HG02763 (cell line): ENCODE measurements around the gene TULP1.

ENCODE experiments used
- ATAC-seq: cut with Tn5 transposase; IDR thresholded peaks from one replicate; pipeline ENCODE4 v1.9.1; 2021; ENCODE audit warnings: mild to moderate bottlenecking, moderate library complexity; ENCODE audit not compliant: unreplicated experiment

TULP1 gene

DNA sequence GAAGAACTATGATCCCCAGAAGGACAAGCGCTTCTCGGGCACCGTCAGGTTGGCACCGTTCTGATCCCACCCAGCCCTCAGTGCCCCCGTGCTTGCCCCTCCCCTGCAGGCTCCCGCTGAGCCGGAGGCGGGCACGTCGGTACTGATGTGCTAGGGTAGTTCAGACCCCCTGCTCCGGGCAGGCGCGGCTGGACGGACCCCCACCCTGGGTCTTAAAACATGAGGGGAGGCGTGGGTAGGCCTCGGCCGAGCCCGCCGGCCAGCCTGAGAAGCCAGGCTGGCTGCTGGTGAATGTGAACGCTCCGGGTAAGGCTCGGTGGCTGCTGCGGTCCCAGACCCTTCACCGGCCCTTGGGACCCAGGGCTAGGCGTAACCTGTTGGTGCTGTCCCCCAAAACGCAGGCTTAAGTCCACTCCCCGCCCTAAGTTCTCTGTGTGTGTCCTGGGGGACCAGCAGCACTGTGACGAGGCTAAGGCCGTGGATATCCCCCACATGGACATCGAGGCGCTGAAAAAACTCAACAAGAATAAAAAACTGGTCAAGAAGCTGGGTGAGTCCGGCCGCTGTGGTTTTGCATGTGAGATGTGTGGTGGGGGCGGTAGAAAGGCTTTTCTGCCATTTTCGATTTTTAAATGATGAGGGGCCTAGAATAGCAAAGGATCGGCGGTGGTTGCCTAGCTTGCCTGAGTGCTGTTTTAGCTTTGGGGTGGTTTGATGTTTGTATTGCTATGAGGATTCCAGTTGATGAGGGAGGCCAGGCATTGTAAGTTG lies 43.5 kb downstream of the TULP1 start:
- ATAC-seq, result no peak

DNA sequence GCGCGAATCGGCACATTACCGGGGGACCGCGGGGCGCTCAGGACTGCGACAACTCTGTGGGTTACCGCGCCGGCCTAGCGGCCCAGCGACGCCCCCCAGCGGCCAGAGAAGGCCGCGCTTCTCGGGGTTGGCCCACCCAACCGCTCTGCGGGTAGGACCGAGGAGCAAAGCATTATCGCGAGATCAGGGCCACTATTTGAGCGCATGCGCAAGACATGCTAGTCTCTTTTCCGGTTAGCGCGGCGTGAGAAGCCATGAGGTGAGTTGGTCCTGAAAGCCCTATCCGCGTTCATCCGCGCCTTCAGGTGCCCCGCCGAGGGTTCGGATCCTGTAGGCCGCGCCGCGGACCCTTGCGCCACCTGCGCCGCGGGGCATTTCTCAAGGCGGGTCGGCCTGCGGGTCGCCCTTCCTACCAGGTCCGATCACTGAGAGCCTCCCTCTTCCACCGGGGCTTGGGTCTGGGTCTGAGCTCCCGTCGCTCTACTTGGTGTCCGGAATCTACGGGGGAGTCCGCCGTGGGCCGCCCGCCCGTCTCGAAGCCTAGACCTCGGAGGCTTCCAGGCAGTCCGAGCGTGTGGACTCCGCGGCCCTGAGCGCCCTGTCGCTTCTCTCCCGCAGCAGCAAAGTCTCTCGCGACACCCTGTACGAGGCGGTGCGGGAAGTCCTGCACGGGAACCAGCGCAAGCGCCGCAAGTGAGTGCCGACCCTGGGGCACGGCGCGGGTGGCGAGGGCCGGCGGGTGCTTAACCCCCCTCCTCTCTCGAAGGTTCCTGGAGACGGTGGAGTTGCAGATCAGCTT lies 44.3 kb downstream of the TULP1 start, which contains the start of gene RPL10A:
Gene RPL10A (plus strand): TSS at position 221 of the 799 bp plus-strand sequence. CDS start 34 bp downstream, at position 255.
- ATAC-seq, result peak; percentile 82

GRCh38 chr6:35465646-35466045 lies 47.0 kb downstream of the TULP1 start:
- no peak for ATAC-seq

DNA sequence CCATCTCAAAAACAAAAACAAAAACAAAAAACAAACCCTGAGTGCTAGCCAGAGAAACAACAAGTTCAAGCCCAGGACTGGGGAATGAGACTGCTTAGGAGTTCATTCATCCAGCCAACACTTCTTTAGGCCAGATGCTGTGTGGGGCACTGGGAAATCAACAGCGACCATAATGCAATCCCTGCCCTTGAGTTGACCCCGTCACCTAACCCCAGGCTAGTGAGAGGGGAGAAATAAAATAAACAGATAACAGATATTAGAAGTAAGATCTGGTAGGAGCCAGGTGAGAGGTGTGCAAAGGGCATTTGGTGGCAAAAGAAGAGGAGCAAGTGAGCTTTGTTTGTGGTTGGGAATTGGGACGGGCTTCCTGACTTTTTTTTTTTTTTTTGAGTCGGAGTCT lies 49.4 kb downstream of the TULP1 start:
- no peak for ATAC-seq

DNA sequence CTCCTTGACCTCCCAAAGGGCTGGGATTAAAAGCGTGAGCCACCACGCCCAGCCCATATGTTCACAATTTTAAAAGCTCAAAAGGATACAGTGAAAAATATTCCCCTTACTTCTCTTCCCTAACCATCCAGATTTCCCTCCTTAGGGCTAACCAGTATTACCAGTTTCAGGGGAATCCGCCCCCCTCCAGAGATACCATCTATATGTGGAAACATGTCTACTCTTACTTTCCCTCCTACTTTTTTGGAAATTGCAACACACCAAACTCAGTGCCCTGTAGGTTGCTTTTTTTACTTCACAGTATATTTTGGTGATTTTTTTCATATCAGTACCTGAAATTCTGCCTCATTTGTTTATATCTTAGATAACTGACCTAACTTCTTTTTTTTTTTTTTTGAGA lies 51.4 kb downstream of the TULP1 start:
- ATAC-seq, result no peak

DNA sequence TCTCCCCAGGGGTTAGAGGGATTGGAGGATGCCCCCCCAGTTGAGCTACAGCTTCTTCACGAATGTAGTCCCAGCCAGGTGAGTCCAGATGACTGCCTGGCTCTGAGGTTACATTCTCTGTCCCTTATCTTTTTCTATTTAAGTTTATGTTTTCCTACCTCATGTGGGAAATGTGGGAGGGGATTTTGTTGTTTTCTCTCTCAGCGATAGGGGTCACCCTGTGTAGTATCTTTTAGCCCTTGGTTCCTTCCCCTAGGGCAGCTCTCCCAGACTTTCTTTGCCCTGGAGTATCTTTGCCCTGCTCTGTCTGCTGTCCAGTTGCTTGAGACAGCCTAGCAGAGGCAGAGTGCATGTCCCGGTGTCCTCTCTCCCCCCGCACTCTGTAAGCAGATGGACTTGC lies 54.8 kb downstream of the TULP1 start:
- ATAC-seq, result no peak

DNA sequence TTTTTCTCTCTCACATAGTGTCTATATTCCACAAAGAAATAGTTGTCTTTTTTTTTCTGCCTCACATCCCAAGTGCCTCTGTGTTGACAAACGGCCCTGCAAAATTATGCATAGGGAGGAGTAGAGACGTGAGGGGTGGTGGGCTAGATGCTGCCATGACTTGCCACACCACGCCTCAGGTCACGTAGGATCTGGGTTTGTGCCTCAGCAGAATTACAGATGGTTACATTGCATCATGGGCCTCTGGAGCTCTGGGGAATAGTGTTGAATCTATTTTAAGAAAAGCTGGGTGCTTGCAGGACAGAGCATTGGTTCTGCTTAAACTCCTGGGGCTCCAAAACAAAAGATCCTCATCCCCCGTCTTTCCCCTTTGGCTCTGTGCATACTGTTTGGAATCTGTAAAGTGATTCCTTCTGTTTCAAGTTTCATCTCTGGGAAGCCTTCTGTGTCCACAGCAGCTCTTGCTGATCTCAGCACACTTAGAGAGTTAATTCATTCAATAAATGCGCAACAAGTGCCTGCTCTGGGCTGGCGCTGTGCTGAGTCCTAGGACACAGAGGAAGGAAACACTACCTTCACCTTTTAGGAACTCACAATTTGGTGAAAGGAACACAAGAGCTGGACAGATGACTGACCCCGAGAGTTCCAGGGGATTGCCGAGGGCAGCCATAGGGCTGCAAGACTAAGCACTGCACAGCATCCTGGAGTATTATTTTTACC lies 58.1 kb downstream of the TULP1 start:
- no peak for ATAC-seq

- no peak for ATAC-seq
Measured at GRCh38 chr6:35453236-35453635, 59.5 kb downstream of the TULP1 start.

DNA sequence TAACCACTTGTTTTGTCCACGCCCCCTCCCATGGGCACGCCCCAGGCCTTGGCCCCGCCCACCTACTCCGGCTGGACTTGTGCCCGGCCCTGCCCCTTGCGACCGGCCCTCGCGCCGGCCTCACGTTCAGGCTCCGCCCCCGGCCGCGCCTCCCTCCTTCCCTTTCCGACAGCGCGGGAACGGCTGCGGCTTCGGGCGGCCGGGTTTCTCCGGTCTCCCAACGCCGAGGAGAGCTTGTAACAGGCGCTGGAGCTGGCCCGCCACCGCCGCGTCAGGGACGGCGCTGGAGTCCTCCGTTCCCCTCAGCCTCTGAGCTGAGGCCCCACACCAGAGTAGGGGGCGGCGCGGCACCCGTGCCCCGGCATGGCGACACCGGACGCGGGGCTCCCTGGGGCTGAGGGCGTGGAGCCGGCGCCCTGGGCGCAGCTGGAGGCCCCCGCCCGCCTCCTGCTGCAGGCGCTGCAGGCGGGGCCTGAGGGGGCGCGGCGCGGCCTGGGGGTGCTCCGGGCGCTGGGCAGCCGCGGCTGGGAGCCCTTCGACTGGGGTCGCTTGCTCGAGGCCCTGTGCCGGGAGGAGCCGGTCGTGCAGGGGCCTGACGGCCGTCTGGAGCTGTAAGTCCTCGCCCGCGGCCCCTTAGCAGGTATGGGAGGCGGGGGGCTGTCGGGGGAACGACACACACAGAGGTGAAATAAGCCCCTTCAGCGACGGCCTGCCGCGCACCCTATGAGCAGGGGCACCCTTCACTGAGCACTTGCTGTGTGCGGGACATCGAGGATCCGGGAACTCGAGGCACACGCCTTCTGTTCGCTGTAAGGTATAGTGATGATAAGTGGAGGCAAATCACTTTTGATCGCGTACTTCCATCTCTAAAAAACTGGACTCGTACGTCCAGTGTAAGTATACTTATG lies 60.3 kb downstream of the TULP1 start, which contains the start of gene FANCE:
Gene FANCE (plus strand): TSS at position 156 of the 908 bp plus-strand sequence. CDS start 208 bp downstream, at position 364.
- ATAC-seq, result peak; percentile 85

GRCh38 chr6:35451354-35452182 lies 61.1 kb downstream of the TULP1 start:
- ATAC-seq, result peak; percentile 6

- no peak for ATAC-seq
Measured at GRCh38 chr6:35449287-35449881, 63.3 kb downstream of the TULP1 start.

- ATAC-seq, result no peak
Measured at GRCh38 chr6:35448191-35448590, 64.5 kb downstream of the TULP1 start.
